Stomach (tissue), 4 donors: ENCODE measurements around the gene GNAS.

Source experiments
- CTCF ChIP-seq, 7 experiments: fragments of 450-650 bp in 4 of 7; fragments of 200-600 bp in 3 of 7; sonication (generic) in 3 of 7; IDR thresholded peaks; one replicate each; pipeline ENCODE4 v1.5.1; 2016 to 2019; ENCODE audit warnings: antibody characterized with exemption in 7 of 7, control low read depth in 2 of 7, mild to moderate bottlenecking in 1 of 7
- EP300 ChIP-seq: sonication (generic); formaldehyde crosslinking; IDR thresholded peaks from one replicate; pipeline ENCODE4 v1.6.1; 2017; ENCODE audit warnings: antibody characterized with exemption

DNA sequence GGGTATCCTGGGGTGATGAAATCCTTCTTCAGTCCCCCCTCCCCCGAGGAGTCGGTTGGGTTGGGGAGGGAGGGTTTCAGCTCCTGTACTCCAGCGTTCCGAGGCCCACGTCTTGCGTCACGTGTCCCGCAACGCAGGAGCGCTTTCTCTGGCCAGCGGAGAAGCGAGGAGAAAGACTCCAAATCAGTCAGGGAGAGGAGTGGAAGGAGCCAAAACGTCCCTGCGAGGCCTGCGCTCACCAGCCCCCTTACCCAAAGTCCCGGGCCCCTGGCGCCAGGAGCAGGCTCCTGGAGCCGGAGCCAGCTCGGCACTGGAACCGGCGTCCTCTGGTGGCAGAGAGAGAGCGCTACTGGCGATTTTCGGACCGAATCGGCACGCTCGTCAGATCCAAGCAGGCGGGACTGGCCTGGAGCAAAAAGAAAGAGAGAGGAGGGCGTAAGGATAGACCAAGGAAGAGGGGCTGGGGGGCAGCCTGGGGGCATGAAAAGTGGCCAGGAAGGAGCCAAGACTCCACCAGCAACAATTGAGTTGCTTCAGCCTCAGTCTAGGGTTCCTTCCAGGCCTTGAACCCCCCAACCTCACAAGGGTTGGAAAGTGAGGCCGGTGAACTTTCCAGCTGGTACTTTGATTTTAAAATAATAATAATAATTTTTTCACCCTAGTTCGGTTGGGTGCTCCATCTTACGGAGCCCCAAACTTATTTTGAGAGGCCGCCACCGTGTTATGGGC lies at the start of gene GNAS:
- TF ChIP-seq EP300 (no peak), CTCF (IDR thresholded peaks at IDR 0.05) (peak in 4 of 7 experiments; percentile 26 to 45 (median 36))
